DOHH2 (cell line): Measurements from ENCODE around the gene PHLDA1.
A peak's percentile ranks its signal among the peaks of the same experiment; 100 is the strongest.

Experiments used
- H3F3A ChIP-seq: fragments of 200-600 bp; sonication (generic), shearing (Covaris generic); 2 replicates; pipeline ENCODE4 v1.6.0; 2016; ENCODE audit warnings: antibody characterized with exemption, mild to moderate bottlenecking; ENCODE audit not compliant: control insufficient read depth, insufficient read depth
- H3K27ac ChIP-seq: fragments of 200-600 bp; sonication (generic); 2 replicates; pipeline ENCODE4 v1.5.1; 2014; ENCODE audit warnings: low read depth, mild to moderate bottlenecking, low read length, moderate library complexity
- H3K27me3 ChIP-seq: fragments of 200-600 bp; sonication (generic); 2 replicates; pipeline ENCODE4 v1.6.1; 2014; ENCODE audit warnings: mild to moderate bottlenecking, low read length, mixed read lengths; ENCODE audit not compliant: control insufficient read depth
- H3K36me3 ChIP-seq: fragments of 200-600 bp; sonication (generic); 2 replicates; pipeline ENCODE4 v1.6.1; 2014; ENCODE audit warnings: mild to moderate bottlenecking, low read length, moderate library complexity, mixed read lengths; ENCODE audit not compliant: control insufficient read depth
- H3K4me1 ChIP-seq: fragments of 200-600 bp; sonication (generic); 2 replicates; pipeline ENCODE4 v1.6.1; 2014; ENCODE audit warnings: mild to moderate bottlenecking, low read length, mixed read lengths; ENCODE audit not compliant: control insufficient read depth
- H3K4me2 ChIP-seq: fragments of 200-600 bp; sonication (generic); 2 replicates; pipeline ENCODE4 v1.6.0; 2014; ENCODE audit warnings: mild to moderate bottlenecking, low read length, moderate library complexity
- H3K4me3 ChIP-seq: fragments of 200-600 bp; sonication (generic); 2 replicates; pipeline ENCODE4 v1.5.1; 2014; ENCODE audit warnings: mild to moderate bottlenecking, low read length, mixed read lengths
- H3K79me2 ChIP-seq: fragments of 200-600 bp; sonication (generic); 2 replicates; pipeline ENCODE4 v1.6.1; 2014; ENCODE audit warnings: mild to moderate bottlenecking, low read length, mixed read lengths; ENCODE audit not compliant: control insufficient read depth
- H3K9me2 ChIP-seq: fragments of 200-600 bp; sonication (generic); replicated peaks from 2 replicates; pipeline ENCODE4 v1.6.1; 2014; ENCODE audit warnings: mild to moderate bottlenecking, low read length, mixed read lengths; ENCODE audit not compliant: control insufficient read depth
- H3K9me3 ChIP-seq: fragments of 200-600 bp; sonication (generic); 2 replicates; pipeline ENCODE4 v1.6.1; 2014; ENCODE audit warnings: antibody characterized with exemption, low read length, mixed read lengths; ENCODE audit not compliant: control insufficient read depth, insufficient read depth
- H4K20me1 ChIP-seq: fragments of 200-600 bp; sonication (generic); 2 replicates; pipeline ENCODE4 v1.6.0; 2014; ENCODE audit warnings: low read depth, mild to moderate bottlenecking, antibody characterized with exemption, low read length, moderate library complexity; ENCODE audit not compliant: control insufficient read depth, insufficient read depth
- EZH2phosphoT487 ChIP-seq: fragments of 200-600 bp; sonication (generic); IDR thresholded peaks from 2 replicates; pipeline ENCODE4 v1.6.1; 2017; ENCODE audit warnings: borderline replicate concordance, mild to moderate bottlenecking, antibody characterized with exemption, low read length, moderate library complexity, mixed read lengths
- TF ChIP-seq, protein P1 (sequence below): fragments of 200-600 bp; sonication (generic); IDR thresholded peaks from one replicate; pipeline ENCODE4 v1.5.1; 2014; ENCODE audit warnings: antibody characterized with exemption, mild to moderate bottlenecking, low read depth, low read length; ENCODE audit not compliant: poor library complexity, severe bottlenecking

Gene PHLDA1

DNA sequence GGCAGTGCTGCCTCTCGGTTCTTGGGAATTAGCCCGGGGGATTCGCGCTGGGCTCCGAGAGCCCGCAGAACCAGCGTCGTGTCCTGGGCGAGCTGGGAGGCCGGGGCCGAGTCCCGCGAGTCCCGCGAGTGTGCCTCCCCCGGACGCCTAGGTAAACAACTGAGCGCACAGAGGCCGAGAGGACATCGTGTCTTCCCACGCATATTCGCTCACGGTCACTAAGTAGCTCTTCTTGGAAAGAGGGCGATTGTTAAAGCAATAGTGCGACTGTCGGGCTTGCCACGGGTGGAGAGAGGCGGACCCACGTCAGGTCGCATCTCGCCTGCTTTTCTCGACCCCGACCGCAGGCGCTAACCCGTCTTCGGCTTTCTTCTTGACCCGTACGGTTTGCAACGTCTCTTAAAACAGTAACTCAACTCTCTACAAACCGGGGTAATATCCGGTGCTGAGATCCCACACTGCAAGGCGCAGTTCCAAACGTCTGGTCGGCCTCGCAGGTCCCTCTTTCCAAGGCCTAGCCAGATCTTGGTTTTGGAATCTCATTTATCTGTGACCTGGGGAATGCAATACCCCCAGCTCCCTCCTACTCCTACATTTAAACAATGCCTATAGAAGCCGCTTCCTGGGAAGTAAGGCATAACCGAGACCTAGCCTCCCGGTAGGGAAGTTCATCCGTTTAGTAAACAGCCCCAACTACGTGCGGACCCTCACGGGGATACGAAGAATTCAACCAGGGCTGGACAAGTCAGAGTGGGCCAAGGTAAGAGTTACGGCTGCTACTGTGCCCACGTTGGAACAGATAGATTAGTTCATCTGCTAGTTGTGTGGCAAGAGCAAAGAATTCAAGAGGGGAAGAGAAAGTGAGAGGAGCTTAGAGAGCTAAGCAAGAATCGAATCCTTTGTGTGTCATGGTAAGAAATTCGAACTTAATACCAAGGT is 736 bp upstream of the PHLDA1 start:
- TF ChIP-seq, protein P1, sequence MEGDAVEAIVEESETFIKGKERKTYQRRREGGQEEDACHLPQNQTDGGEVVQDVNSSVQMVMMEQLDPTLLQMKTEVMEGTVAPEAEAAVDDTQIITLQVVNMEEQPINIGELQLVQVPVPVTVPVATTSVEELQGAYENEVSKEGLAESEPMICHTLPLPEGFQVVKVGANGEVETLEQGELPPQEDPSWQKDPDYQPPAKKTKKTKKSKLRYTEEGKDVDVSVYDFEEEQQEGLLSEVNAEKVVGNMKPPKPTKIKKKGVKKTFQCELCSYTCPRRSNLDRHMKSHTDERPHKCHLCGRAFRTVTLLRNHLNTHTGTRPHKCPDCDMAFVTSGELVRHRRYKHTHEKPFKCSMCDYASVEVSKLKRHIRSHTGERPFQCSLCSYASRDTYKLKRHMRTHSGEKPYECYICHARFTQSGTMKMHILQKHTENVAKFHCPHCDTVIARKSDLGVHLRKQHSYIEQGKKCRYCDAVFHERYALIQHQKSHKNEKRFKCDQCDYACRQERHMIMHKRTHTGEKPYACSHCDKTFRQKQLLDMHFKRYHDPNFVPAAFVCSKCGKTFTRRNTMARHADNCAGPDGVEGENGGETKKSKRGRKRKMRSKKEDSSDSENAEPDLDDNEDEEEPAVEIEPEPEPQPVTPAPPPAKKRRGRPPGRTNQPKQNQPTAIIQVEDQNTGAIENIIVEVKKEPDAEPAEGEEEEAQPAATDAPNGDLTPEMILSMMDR: no peak
- no peak for TF ChIP-seq EZH2phosphoT487
- Histone ChIP-seq H3K27me3 (peaks cover 54% of the 10 kb centered on the region), H3K36me3 (no peaks in the 10 kb centered on the region), H3K9me3 (no peaks in the 10 kb centered on the region), H3K4me1 (peaks cover 21% of the 10 kb centered on the region), H3K4me3 (peak overlapping the region; percentile 97), H3K4me2 (peak overlapping the region; percentile 99), H4K20me1 (peaks cover 3% of the 10 kb centered on the region; the same call in 1 of the 2 replicates), H3K27ac (no peak overlapping the region), H3F3A (peaks cover 19% of the 10 kb centered on the region), H3K9me2 (no peaks in the 10 kb centered on the region), H3K79me2 (no peaks in the 10 kb centered on the region)

DNA sequence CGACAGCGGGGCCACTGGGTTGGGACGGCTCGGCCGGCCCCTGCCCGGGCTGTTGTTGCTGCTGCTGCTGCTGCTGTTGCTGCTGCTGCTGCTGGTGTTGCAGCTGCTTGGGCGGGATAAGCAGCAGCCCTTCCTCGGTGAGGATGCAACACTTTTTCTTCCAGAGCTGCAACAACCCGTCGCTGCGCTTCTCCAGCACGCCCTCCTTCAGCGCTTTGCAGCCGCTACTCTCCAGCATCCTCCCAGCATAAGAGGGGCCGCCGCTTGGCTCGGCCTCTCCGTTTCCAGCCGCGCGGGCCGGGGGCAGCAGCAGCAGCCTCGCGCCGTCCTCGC is 529 bp downstream of the PHLDA1 start:
- Histone ChIP-seq H3K79me2 (no peaks in the 10 kb centered on the region), H3K9me3 (no peaks in the 10 kb centered on the region), H3K36me3 (no peaks in the 10 kb centered on the region), H3K27ac (no peak overlapping the region), H4K20me1 (peaks cover 3% of the 10 kb centered on the region; the same call in 1 of the 2 replicates), H3K4me2 (peak overlapping the region; percentile 99), H3K27me3 (peaks cover 59% of the 10 kb centered on the region), H3F3A (peaks cover 18% of the 10 kb centered on the region), H3K4me3 (peak overlapping the region; percentile 97), H3K4me1 (peaks cover 19% of the 10 kb centered on the region), H3K9me2 (no peaks in the 10 kb centered on the region)
- TF ChIP-seq EZH2phosphoT487: peak; percentile 79
- TF ChIP-seq, protein P1: no peak

DNA sequence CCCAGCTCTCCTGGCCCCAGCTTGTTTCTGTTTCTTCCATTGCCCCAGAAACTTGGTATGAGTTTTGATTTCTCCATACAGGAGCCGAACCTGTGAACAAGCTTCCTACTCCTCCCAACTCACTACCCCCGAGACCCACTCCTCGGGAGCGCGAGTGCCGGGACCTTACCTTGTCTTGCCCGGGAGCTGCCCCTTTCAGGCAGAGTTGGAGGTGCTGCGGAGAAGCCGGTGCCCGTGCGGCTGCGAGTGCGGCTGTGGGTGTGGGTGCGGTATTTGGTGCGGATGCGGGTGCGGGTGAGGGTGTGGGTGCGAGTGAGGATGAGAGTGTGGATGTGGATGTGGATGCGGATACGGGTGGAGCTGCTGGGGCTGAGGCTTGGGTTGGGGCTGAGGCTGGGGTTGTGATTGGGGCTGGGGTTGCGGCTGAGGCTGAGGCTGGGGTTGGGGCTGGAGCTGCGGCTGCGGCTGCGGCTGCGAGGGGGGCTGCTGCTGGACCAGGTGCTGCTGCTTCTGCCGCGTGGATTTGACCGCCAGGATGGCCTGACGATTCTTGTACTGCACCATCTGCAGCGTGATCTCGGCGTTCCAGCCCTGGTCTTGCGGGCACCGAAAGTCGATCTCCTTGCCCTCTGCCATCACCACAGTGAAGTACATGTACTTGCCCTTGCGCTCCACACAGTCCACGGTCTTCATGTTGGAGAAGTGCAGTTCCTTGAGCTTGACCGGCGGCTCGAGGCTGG is 1.1 kb downstream of the PHLDA1 start:
- Histone ChIP-seq H3K36me3 (no peaks in the 10 kb centered on the region), H3K9me2 (no peaks in the 10 kb centered on the region), H3F3A (peaks cover 18% of the 10 kb centered on the region), H3K79me2 (no peaks in the 10 kb centered on the region), H4K20me1 (peaks cover 3% of the 10 kb centered on the region; the same call in 1 of the 2 replicates), H3K27me3 (peaks cover 62% of the 10 kb centered on the region), H3K4me3 (peak overlapping the region; percentile 97), H3K9me3 (no peaks in the 10 kb centered on the region), H3K27ac (no peak overlapping the region), H3K4me1 (peaks cover 19% of the 10 kb centered on the region), H3K4me2 (peak overlapping the region; percentile 99)
- peak; percentile 5; the same call in 1 of the 2 replicates for TF ChIP-seq EZH2phosphoT487
- TF ChIP-seq, protein P1: no peak
